ENCODE results near the gene SLC6A19.

Gene SLC6A19

DNA sequence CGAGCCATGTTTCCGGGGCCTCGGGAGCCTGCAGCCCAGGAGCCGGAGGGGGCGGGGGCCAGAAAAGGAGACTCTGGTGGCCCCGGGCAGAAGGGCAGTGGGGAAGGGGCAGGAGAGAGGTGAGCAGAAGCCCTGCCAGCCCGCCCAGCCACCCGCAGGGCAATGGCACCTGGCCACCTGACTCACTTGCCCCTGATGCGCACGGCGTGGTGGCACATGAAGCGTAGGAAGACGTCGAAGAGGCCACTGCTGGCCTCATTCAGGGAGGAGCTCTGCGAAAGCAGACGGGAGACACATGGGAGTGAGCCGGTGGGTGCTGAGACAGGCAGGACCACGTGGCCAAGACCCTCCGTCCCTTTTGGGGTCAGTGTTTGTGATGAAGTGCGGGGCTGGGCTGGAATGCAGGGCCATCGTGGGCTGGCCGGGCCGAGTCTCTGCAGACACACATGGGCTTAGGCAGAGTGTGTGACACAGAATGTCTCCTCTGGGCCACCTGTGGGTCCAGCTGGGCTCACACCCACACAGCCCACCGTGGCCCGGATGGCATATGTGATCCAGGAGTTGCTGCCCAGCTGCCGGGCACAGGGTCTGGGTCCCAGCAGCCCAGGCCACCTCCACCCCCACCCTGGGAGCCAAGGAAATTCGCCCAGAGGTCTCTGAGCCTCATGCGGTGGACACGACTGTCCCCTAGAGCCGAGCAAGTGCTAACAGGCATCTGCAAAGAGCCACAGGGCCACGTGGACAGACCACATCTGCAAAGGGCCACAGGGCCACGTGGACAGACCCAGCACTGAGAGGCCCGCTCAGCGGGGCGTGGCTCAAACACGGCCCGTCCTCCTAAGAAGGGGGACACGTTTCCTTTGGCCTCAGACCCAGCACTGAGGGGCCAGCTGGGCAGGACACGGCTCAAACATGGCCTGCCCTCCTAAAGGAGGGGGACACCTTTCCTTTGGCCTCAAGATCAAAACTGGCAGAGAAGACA is 69.8 kb downstream of the SLC6A19 start:
- DNase-seq, result no peak

DNA sequence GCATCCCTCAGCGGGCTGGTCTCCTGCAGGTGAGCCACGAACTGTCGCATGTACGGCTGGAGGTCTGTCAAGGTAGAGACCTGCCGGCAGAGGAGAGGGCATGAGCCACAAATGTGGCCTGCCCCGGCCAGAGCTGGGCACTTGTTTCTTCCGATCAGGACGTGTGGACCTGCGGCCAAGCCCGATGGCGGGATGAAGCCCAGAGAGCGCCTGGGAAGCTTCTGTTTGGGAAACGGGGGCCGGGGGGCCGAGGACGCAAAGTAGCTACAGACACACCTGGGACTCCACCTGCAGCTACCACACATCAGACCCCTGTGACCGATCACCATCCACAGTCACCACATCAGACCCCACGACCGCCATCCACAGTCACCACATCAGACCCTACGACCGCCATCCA is 70.8 kb downstream of the SLC6A19 start:
- DNase-seq, result no peak

DNA sequence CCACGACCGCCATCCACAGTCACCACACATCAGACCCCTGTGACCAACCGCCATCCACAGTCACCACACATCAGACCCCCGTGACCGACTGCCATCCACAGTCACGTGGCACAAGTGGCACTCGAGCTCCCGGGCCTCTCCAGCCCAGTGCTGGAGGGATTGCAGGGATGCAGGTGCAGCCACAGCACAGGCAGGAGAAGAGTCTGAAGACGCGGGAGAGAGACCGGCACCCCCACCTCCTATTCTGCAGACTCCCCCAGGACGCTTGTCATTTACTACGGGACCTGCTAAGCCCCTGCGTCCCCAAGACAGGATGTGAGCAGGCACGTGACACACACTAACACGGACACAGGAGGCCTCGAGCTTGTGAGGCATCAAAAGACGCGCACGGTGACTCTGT is 72.3 kb downstream of the SLC6A19 start:
- no peak for DNase-seq

DNA sequence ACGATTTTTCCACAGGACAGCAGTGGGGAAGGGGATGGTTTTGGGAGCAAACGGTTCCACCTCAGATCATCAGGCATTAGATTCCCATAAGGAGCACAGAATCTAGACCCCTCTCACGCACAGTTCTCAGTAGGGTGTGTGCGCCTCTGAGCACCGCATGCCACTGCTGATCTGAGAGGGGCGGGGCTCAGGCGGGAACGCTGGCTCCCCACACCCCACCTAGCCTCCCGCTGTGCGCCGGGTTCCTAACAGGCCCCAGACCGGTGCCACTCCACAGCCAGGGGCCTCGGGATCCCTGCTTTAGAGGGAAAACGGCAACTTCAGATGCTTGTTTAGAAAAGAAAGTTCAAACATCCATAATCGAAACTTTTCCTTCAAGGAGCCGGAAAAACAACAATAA is 73.1 kb downstream of the SLC6A19 start:
- no peak for DNase-seq
